ENCODE results near the gene SLC11A1.

The SLC11A1 gene

DNA sequence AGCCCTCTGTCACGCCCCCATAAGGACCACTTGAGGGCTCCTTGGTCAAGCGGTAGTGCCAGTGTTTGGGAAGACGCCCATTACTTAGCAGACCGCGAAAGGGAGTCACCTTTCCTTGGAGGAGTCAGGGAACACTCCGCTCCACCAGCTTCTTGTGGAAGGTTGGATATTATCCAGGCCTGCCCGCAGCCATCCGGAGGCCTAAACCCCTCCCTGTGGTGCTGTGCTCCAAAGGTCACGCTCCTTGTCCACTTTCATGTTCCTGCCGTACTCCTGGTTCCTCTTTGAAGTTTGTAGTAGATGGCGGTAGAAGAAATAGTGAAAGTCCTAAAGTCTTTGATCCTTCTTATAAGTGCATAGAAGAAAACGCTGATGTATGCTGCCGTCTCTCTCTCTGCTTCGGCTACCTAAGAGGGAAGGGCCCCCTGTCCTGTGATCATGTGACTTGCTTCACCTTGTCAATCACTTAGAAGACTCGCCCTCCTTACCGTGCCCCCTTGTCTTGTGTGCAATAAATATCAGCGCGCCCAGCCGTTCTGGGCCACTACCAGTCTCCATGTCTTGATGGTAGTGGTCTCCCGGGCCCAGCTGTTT, 27.1 kb upstream of the SLC11A1 start:
- DNase-seq = no peak
- peaks cover 4% of the 10 kb centered on the region for H3K36me3 Mint-ChIP-seq (ENCODE audit: low read depth)
- H3K27me3 Mint-ChIP-seq = no peaks in the 10 kb centered on the region
- peaks cover 9% of the 10 kb centered on the region for H3K9me3 Mint-ChIP-seq
- H3K4me3 Mint-ChIP-seq = no peak overlapping the region
- no peak overlapping the region for H3K27ac Mint-ChIP-seq
- no peaks in the 10 kb centered on the region for H3K4me1 Mint-ChIP-seq (ENCODE audit: low read depth)

DNA sequence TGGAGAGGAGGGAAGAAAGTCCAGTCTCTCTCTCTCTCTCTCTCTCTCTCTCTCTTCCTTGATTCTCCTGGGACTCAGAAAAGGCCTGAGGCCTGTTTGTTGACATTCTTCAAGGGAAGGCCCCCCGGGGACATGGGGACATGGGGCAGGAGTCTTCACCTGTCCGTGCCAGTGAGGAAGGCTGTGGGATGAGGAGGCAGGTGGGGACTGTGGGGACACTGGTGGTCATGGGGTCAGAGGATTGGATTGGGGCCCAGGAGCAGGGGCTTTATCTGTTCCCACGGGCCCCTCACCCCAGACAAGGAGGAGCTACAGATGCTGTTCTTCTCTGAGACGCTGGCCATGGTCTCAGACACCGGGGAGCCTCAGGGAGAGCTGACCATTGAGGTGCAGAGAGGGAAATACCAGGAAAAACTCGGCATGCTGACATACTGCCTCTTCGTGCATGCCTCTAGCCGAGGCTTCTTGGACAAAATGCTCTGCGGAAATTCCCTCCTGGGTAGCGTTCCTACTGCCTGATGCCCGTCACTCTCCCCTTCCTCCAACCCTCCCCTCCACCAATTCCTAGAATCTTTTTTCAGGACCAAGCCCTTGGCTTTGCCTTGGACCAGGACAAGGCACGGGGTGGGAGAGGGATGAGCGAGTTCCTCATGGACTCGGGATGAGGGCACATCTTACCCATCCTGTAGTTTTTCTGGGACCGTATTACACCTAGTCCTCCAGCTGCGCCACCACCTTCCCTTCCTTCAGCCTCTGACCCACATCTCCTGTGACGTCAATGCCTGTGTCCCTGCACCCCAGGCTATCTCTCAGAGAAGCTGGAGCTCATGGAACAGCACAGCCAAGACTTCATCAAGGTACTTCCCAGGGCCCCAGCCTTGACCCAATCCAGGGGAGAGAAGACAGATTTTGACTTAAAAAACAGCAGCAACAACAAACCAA, 24.6 kb upstream of the SLC11A1 start:
- Mint-ChIP-seq H3K4me1 (ENCODE audit: low read depth) (no peaks in the 10 kb centered on the region), H3K4me3 (no peak overlapping the region), H3K27ac (no peak overlapping the region), H3K9me3 (no peaks in the 10 kb centered on the region), H3K27me3 (no peaks in the 10 kb centered on the region), H3K36me3 (ENCODE audit: low read depth) (no peaks in the 10 kb centered on the region)
- DNase-seq = no peak

DNA sequence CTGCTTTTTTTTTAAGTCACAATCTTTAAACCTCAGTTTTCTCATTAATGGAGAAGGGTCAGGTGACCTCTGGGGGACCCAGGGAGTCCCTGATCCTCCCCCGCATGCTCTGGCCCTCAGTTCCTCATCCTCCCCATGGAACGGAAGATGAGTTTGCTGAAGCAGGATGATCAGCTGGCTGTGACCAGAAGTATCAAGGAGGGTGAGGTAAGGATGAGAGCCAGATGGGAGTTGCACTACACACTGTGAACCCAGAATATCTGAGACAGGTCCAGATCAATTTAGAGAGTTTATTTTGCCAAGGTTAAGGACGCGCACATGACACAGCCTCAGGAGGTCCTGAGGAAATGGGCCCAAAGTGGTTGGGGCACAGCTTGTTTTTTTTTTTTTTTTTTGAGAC, 21.6 kb upstream of the SLC11A1 start:
- Mint-ChIP-seq H3K27ac (no peak overlapping the region), H3K9me3 (no peaks in the 10 kb centered on the region), H3K36me3 (ENCODE audit: low read depth) (no peaks in the 10 kb centered on the region), H3K27me3 (no peaks in the 10 kb centered on the region), H3K4me1 (ENCODE audit: low read depth) (no peaks in the 10 kb centered on the region), H3K4me3 (no peak overlapping the region)
- no peak for DNase-seq

DNA sequence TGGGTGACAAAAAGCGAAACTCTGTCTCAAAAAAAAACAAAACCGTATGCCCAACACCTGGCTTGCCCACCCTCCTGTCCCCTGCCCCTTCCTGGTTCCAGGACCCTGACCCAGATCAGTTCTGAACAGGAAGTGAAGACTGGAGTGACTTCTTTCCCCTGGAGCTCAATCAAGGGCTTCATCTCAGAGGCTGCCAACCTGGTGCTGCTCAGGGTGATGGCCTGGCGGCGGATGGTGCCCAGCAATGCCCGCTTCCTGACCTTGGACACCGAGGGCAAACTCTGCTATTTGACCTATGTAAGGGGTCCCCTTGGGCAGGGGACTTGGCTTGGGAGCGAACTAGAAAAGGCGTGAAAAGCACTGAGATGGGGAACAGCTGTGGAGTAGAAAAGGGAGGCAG, 19.5 kb upstream of the SLC11A1 start:
- Mint-ChIP-seq H3K9me3 (no peaks in the 10 kb centered on the region), H3K27ac (no peak overlapping the region), H3K4me1 (ENCODE audit: low read depth) (peaks cover 3% of the 10 kb centered on the region), H3K27me3 (no peaks in the 10 kb centered on the region), H3K4me3 (no peak overlapping the region), H3K36me3 (ENCODE audit: low read depth) (no peaks in the 10 kb centered on the region)
- no peak for DNase-seq

DNA sequence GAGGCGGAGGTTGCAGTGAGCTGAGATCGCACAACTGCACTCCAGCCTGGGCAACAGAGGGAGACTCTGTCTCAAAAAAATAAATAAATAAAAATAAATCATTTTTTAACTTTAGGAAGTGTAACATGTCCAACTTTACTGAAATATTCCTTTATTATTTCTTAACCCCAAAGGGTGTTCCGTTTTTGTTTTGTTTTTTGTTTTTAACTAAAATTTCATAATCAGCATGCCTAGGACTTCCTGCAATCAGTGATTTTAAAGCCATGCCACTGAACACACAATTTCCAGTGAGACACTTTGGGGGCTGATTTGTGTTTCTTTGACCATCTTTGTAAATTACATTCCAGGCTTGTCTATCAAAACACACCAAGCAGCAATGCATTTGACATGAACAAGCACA, 18.3 kb upstream of the SLC11A1 start:
- Mint-ChIP-seq H3K27ac (no peak overlapping the region), H3K4me3 (no peak overlapping the region)

DNA sequence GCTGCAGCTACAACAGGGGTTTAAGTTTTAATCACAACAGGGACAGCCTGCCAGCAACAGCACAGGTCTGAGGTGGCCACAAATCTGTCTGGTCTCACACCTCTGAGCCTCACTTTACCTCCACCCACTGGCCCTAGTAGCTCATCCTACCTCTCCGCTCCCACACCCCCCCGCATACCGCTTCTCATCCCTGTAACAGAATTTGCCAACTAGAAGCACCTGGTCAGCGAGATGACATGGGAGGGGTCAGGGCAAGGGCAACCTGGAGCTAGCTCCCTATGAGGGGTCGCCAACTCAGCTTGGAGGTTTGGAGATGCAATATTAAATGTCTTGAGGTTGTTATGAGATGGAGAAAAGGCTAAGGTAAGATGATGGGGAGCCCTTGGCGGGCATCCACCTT, 17.9 kb upstream of the SLC11A1 start:
- H3K27me3 Mint-ChIP-seq = no peaks in the 10 kb centered on the region
- no peak overlapping the region for H3K27ac Mint-ChIP-seq
- no peak for DNase-seq
- H3K36me3 Mint-ChIP-seq (ENCODE audit: low read depth) = no peaks in the 10 kb centered on the region
- H3K4me1 Mint-ChIP-seq (ENCODE audit: low read depth) = peaks cover 12% of the 10 kb centered on the region
- H3K4me3 Mint-ChIP-seq = no peak overlapping the region
- no peaks in the 10 kb centered on the region for H3K9me3 Mint-ChIP-seq

More for the DNA sequence above, 18.3 kb upstream of the SLC11A1 start:
- Mint-ChIP-seq H3K9me3 (no peaks in the 10 kb centered on the region), H3K27me3 (no peaks in the 10 kb centered on the region), H3K4me1 (ENCODE audit: low read depth) (peaks cover 9% of the 10 kb centered on the region), H3K36me3 (ENCODE audit: low read depth) (no peaks in the 10 kb centered on the region)
- no peak for DNase-seq

DNA sequence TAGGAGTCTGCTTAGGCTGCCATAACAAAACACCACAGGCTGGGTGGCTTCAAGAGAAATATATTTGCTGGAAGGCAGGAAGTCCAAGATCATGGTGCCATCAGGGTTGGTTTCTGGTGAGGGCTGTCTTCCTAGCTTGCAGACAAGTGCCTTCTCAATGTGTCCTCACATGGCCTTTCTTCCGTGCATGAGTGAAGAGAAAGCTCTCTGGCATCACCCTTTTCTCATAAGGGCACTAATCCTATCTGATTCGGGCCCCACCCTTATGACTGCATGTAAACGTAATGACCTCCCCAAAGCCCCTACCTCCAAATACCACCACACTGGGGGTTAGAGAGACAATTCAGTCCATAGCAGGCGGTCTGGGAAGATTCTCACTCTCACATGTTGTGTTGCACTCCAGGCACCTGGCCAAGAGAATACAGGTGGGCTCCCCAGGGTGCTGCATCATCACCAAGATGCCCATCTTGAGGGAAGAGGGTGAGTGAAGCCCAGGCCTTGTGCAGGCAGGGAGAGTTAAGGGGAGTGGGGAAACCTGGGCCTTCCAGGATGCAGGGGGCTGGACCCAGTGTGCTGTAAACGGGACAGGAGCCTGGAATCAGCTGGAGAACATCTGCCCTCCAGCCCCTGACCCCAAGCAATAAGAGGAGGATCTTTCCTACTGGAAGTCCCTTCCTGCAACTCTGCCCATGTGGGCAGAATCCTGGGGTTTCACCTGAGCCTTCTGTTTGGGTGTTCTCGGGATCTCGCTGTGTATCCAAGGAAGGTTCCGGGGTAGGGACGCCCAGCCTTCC, 15.3 kb upstream of the SLC11A1 start:
- Mint-ChIP-seq H3K27me3 (no peaks in the 10 kb centered on the region), H3K27ac (peak overlapping the region; percentile 40), H3K9me3 (no peaks in the 10 kb centered on the region), H3K36me3 (ENCODE audit: low read depth) (no peaks in the 10 kb centered on the region), H3K4me3 (peak overlapping the region; percentile 75), H3K4me1 (ENCODE audit: low read depth) (peaks cover 14% of the 10 kb centered on the region)
- no peak for DNase-seq

DNA sequence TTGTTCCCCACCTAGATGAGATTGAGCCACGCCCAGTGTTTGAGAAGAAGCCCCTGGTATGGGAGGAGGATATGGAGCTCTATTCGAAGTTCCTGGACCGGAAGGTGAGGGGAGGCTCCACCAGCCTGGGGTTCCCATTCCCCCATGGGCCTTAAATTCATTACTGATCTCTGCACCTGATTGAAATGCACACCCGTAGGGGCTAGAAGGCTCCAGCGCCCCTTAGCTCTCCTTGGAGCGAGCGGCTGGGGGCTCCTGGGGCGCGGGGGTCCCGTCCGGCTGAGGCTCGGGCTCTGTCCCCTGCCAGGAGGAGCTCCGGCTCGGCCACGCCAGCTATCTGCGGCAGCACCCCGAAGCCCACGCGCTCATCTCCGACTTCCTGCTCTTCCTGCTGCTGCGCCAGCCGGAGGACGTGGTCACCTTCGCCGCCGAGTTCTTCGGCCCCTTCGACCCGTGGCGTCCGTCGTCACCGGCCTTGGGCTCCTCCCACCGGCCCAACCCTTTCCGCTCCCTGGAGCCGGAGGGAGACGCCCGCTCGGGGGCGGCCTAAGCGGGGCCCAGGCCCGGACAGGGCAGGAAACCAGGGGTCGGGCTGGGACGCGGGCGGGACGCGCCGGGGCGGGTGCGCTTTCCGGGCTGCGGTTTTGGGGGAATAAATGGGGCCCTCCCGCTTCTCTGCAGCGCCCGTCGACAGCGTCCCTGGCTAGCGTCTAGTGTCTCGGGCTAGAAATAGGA, 14.5 kb upstream of the SLC11A1 start:
- H3K27ac Mint-ChIP-seq = peak overlapping the region; percentile 77
- no peaks in the 10 kb centered on the region for H3K9me3 Mint-ChIP-seq
- no peaks in the 10 kb centered on the region for H3K27me3 Mint-ChIP-seq
- H3K36me3 Mint-ChIP-seq (ENCODE audit: low read depth) = no peaks in the 10 kb centered on the region
- H3K4me3 Mint-ChIP-seq = peak overlapping the region; percentile 75
- peaks cover 14% of the 10 kb centered on the region for H3K4me1 Mint-ChIP-seq (ENCODE audit: low read depth)
- DNase-seq = peak; percentile 83

DNA sequence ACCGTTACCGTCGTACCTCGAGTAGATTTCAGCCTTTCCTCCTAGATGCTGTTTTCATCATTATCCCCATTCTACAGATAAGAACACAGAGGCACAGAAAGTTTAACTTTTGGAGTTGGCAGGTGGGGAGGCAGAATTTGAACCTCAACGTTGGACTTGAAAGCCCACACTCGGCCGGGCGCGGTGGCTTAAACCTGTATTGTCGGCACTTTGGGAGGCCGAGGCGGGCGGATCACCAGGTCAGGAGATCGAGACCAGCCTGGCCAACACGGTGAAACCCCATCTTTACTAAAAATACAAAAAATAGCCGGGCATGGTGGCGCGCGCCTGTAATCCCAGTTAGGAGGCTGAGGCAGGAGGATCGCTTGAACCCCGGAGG, 13.9 kb upstream of the SLC11A1 start:
- H3K36me3 Mint-ChIP-seq (ENCODE audit: low read depth) = no peaks in the 10 kb centered on the region
- DNase-seq = no peak
- H3K27me3 Mint-ChIP-seq = no peaks in the 10 kb centered on the region
- H3K27ac Mint-ChIP-seq = peak overlapping the region; percentile 69
- H3K4me1 Mint-ChIP-seq (ENCODE audit: low read depth) = peaks cover 14% of the 10 kb centered on the region
- peak overlapping the region; percentile 75 for H3K4me3 Mint-ChIP-seq
- no peaks in the 10 kb centered on the region for H3K9me3 Mint-ChIP-seq

DNA sequence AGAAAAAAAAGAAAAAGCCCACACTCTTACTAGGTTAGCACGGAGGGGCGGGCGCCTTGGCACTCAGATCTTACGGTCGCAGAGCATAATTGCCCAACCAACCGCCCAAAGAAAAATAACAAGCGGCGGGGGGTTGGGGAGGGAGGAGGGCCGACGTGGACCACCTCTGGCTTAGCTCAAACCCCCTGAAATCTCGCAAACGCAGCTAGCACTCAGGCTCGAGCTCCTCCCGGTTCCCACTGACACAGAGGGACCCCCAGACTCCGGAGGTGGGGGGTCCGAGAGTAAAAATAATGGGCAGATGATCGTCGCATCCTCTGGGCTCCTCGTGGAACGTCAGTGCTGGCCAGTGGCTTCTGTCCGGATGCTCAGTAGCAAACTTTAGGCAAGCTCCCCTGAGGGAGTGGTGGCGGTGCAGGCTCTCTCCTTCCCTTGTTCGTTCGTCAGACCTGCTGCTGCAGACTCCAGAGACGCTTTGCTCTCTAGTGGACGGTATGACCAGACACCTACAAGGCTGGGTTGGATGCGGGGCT, 13.4 kb upstream of the SLC11A1 start:
- Mint-ChIP-seq H3K9me3 (no peaks in the 10 kb centered on the region), H3K27ac (no peak overlapping the region), H3K4me1 (ENCODE audit: low read depth) (peaks cover 14% of the 10 kb centered on the region), H3K27me3 (no peaks in the 10 kb centered on the region), H3K36me3 (ENCODE audit: low read depth) (no peaks in the 10 kb centered on the region), H3K4me3 (peak overlapping the region; percentile 75)
- DNase-seq = no peak

DNA sequence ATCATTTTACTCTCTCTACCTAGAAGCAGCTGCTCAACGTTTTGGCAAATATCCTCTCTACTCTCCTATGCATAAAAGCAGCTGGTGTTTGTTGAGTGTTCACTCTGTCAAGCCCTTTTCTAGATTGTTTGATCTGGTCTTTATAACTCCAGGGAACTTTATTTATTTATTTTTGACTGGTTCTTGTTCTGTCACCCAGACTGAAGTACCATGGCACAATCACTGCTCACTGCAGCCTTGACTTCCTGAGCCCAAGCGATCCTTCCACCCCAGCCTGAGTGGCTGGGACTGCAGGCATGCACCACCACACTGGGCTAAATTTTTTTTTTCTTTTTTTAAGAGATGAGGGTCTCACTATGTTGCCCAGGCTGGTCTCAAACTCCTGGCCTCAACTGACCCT, 12.7 kb upstream of the SLC11A1 start:
- Mint-ChIP-seq H3K4me1 (ENCODE audit: low read depth) (peaks cover 14% of the 10 kb centered on the region), H3K9me3 (no peaks in the 10 kb centered on the region), H3K36me3 (ENCODE audit: low read depth) (no peaks in the 10 kb centered on the region), H3K4me3 (no peak overlapping the region), H3K27ac (no peak overlapping the region), H3K27me3 (no peaks in the 10 kb centered on the region)
- DNase-seq = no peak

DNA sequence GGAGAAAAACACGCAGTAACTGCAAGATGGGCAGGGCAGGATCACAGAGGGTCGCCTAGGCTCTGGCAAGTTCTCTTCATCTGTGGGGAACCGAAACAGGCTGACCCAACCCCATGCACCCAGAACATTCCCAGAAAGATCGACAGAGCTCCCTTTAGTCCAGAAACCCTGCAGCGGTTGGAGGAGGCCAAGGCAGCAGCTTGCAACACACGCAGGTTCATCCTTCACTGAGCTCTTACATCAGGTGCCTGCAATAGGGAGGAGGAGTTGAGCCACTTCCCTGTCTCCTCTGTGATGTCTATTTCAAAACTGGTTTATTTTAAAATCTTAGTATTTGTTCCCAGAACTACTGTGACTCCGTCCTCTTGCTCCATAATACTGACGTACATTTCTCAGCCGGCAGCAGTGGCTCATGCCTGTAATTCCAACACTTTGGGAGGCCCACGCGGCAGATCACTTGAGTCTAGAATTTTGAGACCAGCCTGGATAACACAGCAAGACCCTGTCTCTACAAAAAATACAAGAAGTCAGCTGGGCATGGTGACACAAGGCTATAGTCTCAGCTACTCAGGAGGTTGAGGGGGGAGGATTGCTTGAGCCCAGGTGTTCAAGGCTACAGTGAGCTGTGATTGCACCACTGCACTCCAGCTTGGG, 11.5 kb upstream of the SLC11A1 start:
- Mint-ChIP-seq H3K4me3 (no peak overlapping the region), H3K27ac (no peak overlapping the region), H3K27me3 (no peaks in the 10 kb centered on the region), H3K36me3 (ENCODE audit: low read depth) (no peaks in the 10 kb centered on the region), H3K4me1 (ENCODE audit: low read depth) (peaks cover 14% of the 10 kb centered on the region), H3K9me3 (no peaks in the 10 kb centered on the region)
- DNase-seq = no peak

DNA sequence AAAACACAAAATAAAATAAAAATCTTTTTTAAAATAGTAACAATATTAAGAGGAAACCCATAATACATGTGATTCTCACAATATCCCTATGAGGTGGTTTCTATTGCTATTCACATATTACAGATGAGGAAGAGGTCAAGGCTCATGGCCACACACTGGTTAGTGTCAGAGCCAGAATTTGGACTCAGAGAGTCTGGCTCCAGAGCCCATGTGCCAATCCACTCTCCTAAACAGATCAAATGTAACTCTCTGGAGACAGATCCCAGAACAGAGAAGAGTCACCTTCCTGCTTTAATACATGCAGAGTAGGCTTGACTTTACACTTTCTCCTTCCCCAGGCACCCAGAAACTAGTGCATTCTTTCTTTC, 10.1 kb upstream of the SLC11A1 start:
- Mint-ChIP-seq H3K4me1 (ENCODE audit: low read depth) (peaks cover 14% of the 10 kb centered on the region), H3K9me3 (no peaks in the 10 kb centered on the region), H3K4me3 (no peak overlapping the region), H3K27me3 (no peaks in the 10 kb centered on the region), H3K36me3 (ENCODE audit: low read depth) (no peaks in the 10 kb centered on the region), H3K27ac (no peak overlapping the region)
- no peak for DNase-seq

DNA sequence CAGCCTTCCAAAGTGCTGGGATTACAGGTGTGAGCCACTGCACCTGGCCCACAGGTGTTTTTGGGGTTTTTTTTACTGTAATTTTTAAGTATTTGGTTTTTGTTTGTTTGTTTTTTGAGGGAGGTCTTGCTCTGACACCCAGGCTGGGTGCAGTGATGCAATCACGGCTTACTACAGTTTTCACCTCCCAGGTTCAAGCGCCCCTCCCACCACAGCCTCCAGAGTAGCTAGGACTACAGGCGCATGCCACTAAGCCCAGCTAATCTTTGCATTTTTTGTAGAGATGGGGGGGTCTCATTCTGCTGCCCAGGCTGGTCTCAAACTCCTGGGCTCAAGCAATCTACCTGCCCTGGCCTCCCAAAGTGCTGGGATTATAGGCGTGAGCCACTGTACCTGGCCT, 7.3 kb upstream of the SLC11A1 start:
- H3K36me3 Mint-ChIP-seq (ENCODE audit: low read depth) = no peaks in the 10 kb centered on the region
- no peak for DNase-seq
- H3K4me1 Mint-ChIP-seq (ENCODE audit: low read depth) = no peaks in the 10 kb centered on the region
- no peaks in the 10 kb centered on the region for H3K27me3 Mint-ChIP-seq
- no peak overlapping the region for H3K27ac Mint-ChIP-seq
- H3K9me3 Mint-ChIP-seq = no peaks in the 10 kb centered on the region
- no peak overlapping the region for H3K4me3 Mint-ChIP-seq
